ENCODE data around the gene CCSAP.

DNA sequence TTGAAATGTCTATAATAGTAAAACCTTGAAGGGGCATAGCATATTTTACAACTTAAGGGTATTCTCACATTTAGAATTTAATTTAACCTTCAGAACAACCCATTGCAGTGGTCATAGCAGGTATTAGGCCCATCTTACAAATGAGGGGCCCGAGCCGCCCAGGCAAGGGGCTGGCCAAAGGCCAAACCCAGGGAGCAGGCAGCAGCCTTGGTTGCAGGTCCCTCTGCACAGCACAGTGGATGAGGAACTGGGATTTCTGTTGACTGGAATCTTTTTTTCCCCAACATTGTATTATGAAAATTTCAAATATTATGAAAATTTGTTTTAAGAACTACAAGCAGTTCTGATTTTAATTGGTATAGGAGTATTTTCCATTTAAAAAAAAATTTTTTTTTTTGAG lies 33.2 kb downstream of the CCSAP start:
- TF ChIP-seq TAF1 (IDR thresholded peaks at IDR 0.05; ENCODE audit: borderline replicate concordance, low read depth, low read length) (no peak), POLR2A (IDR thresholded peaks at IDR 0.05; ENCODE audit: low read depth, low read length) (no peak), POLR2AphosphoS5 (IDR thresholded peaks at IDR 0.05; ENCODE audit: low read depth, low read length) (no peak)
